ENCODE measurements around the gene MUSK. TPM values are rescaled to one million over a fixed set of nuclear protein-coding genes. Genes with fewer than 3 reads are reported as not detected.

Gene MUSK
- total and polyA plus RNA-seq, 2 donors (not counting 3 experiments of a cell fraction or from before 2014, with no cell fraction given), result 0.08 TPM; not detected in 1

- Histone ChIP-seq H3K36me3 (ENCODE audit: control insufficient read depth in 2 of 2, extremely low read depth in 1 of 2, insufficient read depth in 2 of 2, low read length in 2 of 2) (no peaks in the 10 kb centered on the region), H3K4me3 (replicated peaks in 1 of 3; ENCODE audit: insufficient read depth in 1 of 3, low read depth in 1 of 3, low read length in 3 of 3) (no peak overlapping the region), H3K27ac (ENCODE audit: insufficient read depth, low read depth, low read length) (no peak overlapping the region), H3K79me2 (ENCODE audit: control insufficient read depth, insufficient read depth, low read length) (no peaks in the 10 kb centered on the region), H4K20me1 (replicated peaks; ENCODE audit: control insufficient read depth, extremely low read depth, insufficient read depth, low read length) (no peaks in the 10 kb centered on the region), H3K9me3 (replicated peaks; ENCODE audit: control insufficient read depth, insufficient read depth, low read length) (no peaks in the 10 kb centered on the region), H3K9ac (replicated peaks; ENCODE audit: extremely low read depth, insufficient read depth, low read length) (no peak overlapping the region), H3K4me1 (ENCODE audit: control insufficient read depth, extremely low read depth, insufficient read depth, low read length) (peaks cover 2% of the 10 kb centered on the region), H2AFZ (ENCODE audit: low read depth, low read length) (no peak overlapping the region), H3K27me3 (ENCODE audit: control insufficient read depth in 2 of 2, insufficient read depth in 2 of 2, low read length in 2 of 2) (no peaks in the 10 kb centered on the region), H3K9me1 (replicated peaks; ENCODE audit: control insufficient read depth, extremely low read depth, insufficient read depth, low read length) (no peaks in the 10 kb centered on the region), H3K4me2 (ENCODE audit: insufficient read depth, low read length) (no peak overlapping the region)
- no peak for FAIRE-seq
- no peak for DNase-seq (ENCODE audit: low read depth, low spot score)
- dilution Hi-C loops (cut with MboI; ENCODE audit: extremely low pct_ligation_motif_present, low sequenced_read_pairs) (no loop called here), intact Hi-C loops (cut with micrococcal nuclease) (no loop called here)
- TF ChIP-seq POLR2AphosphoS5 (IDR thresholded peaks at IDR 0.05; ENCODE audit: insufficient read depth, low read depth, low read length) (no peak), GATA2 (IDR thresholded peaks at IDR 0.05; ENCODE audit: insufficient read depth, insufficient read length, low read depth, low read length) (no peak), JUN (IDR thresholded peaks at IDR 0.05; ENCODE audit: borderline replicate concordance, insufficient read depth, insufficient read length, low read depth) (no peak), EZH2 (IDR thresholded peaks at IDR 0.05; ENCODE audit: borderline replicate concordance, low read depth, low read length, severe bottlenecking) (no peak), CTCF (IDR thresholded peaks at IDR 0.05; ENCODE audit: extremely low read depth in 1 of 2, insufficient read depth in 1 of 2, low read depth in 1 of 2, low read length in 2 of 2) (no peak), MYC (IDR thresholded peaks at IDR 0.05; ENCODE audit: low read depth, low read length) (no peak), MAX (IDR thresholded peaks at IDR 0.05; ENCODE audit: insufficient read depth, insufficient read length) (no peak), POLR2A (IDR thresholded peaks at IDR 0.05; ENCODE audit: low read depth, low read length) (no peak), FOS (IDR thresholded peaks at IDR 0.05; ENCODE audit: borderline replicate concordance, insufficient read depth, low read length) (no peak)
- ChIA-PET CTCF (interaction anchor here (1.1 kb wide), 1 partner anchor 13 kb away, joined by 3 read pairs; no protein-coding TSS in a partner anchor), POLR2A (no interaction called here)
- no TSS peak for BruUV-seq (replicated peaks)
These were observed 18.9 kb downstream of the MUSK start for GRCh38 chr9:110687497-110687896.

Data from endothelial cell of umbilical vein (primary cell).